GM18861 (cell line): Measurements from ENCODE around the gene MON1A.
"Not testable (repeated sequence)": the region's sequence is repeated elsewhere in the genome, so short reads cannot be mapped to it uniquely, and the experiment has no call there.

ENCODE experiments used
- ATAC-seq: cut with Tn5 transposase; IDR thresholded peaks from one replicate; pipeline ENCODE4 v1.9.1; 2021; ENCODE audit not compliant: unreplicated experiment

Gene MON1A

DNA sequence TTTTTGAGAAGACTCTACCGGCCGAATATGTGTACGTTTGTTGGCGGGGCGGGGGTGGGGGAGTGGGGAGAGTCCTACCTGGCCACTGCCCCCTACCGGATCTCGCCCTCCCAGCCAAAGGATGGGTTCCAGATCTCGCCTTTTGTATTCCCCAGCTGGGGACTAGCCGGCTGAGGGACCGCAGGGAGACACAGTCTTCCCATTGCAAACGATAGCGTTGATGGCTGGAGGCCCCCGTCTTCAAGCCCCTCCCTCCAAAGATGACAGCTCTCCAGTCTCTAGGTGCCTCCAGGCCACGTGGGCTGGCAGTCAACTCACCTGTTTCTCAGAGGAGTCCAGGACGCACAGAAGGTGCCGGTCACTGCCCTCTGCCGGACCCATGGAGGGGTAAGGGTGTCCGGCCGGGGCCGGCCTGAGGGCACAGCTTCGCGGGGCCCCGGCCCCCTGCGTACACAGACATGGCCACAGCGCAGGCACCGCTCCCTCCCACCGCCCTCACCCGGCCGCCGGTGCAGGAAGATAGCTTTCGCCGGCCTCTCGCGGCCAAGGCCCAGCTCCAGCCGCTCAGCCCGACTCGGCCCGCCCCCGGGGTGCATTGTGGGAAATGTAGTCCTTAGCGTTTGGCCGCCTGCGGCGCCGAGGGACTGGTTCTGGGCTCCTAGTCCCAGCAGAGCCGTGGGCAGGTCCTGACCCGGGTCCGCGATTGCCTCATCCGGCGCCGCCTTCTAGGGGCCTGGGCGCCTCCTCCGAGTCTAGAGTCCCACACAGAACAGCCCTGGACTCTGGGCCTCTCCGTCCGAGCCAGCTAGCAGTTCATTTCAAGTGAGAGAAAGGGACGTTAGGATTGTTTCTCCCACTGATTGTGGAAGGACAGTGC lies at the start of gene MON1A:
Gene MON1A, minus strand, starts transcription at position 521 of the 877 bp plus-strand sequence. CDS start 16,465 bp downstream, outside the sequence.
- peak; percentile 93 for ATAC-seq

- no peak for ATAC-seq
These were observed 47.3 kb upstream of the MON1A start for GRCh38 chr3:49976942-49977341.

- no peak for ATAC-seq
These were observed 43.0 kb upstream of the MON1A start for GRCh38 chr3:49972656-49973055.

- ATAC-seq, result no peak
These were observed 38.7 kb upstream of the MON1A start for GRCh38 chr3:49968346-49968745.

GRCh38 chr3:49967291-49967690 lies 37.7 kb upstream of the MON1A start:
- no peak for ATAC-seq

- no peak for ATAC-seq
These were observed 36.8 kb upstream of the MON1A start for GRCh38 chr3:49966233-49966942.

- ATAC-seq, result no peak
These were observed 26.0 kb upstream of the MON1A start for GRCh38 chr3:49955636-49956035.

GRCh38 chr3:49952924-49953323 lies 23.3 kb upstream of the MON1A start:
- ATAC-seq, result no peak

DNA sequence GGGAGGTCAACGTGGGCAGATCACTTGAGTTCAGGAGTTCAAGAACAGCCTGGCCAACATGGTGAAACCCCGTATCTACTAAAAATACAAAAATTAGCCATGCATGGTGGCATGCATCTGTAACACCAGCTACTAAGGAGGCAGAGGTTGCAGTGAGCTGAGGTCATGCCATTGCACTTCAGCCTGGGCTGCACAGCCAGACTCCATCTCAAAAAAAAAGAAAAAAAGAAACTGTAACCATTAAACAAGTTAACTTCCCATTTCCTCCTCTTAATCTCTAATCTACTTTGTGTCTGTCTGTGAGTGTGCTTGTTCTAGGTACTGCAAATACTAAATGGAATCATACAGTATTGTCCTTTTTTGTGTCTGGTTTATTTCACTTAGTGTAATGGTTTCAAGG lies 13.0 kb upstream of the MON1A start:
- no peak for ATAC-seq

GRCh38 chr3:49940667-49941249 lies 11.1 kb upstream of the MON1A start:
- peak; percentile 3 for ATAC-seq

GRCh38 chr3:49939858-49940666 lies 10.5 kb upstream of the MON1A start, which contains the start of gene RBM6:
TSS of gene RBM6 (plus strand) at chr3:49940150. CDS start at chr3:49962642, 22,492 bp downstream.
- ATAC-seq, result peak; percentile 87

DNA sequence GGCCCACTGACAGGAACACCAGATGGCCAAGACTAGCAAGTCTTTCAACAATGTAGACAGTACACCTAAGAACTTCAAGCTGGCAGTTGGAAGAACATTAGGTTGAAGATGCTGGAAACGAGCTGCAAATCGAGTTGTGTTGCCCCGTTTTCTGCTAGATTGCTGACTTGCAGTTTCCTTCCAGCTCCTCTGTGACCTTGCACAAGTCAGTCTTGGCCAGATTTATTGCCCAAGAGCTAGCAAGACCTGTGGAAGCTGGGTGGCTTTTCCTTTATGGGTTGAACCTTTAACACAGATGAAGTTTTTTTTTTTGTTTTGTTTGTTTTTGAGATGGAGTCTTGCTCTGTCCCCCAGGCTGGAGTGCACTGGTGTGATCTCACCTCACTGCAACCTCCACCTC lies 7.5 kb upstream of the MON1A start:
- ATAC-seq, result no peak

- not testable (repeated sequence) for ATAC-seq
These were observed 2.7 kb upstream of the MON1A start for GRCh38 chr3:49932281-49932680.

DNA sequence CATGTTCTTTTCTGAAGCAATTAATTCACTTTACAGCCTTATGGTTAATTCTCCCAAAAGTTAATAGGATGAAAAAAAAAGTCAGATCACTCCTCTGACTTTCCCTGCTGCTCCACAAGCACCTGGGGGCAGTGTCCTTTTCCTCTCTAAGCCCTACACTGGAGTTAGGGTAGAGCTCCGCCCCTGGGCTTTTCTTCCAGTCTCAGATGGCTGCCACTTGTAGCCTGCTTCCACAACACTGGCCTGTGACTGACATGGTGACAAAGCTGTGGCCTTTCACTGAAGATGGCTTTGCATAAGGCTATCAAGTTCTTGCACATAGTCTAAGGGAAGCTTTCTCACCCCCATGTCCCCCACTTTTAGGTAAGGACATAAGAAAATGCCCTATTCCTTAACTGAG lies 1.3 kb upstream of the MON1A start:
- no peak for ATAC-seq

DNA sequence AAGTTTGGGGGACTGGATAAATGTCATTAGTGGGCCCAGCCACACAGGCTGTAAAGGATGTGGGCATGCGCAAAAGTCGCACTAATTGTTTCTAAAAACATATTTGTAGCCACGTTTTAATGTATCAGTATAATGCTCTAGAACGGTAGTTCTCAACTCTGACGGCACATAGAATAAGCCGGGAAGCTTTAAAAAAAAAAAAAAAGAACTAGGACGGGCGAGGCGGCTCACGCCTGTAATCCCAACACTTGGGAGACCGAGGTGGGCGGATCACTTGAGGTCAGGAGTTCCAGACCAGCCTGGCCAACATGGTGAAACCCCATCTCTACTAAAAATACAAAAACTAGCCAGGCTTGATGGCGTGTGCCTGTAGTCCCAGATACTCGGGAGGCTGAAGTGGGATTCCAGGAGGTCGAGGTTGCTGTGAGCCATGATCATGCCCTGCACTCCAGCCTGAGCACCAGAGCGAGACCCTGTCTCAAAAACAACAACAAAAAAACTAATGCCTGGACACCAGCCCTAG lies 618 bp upstream of the MON1A start:
- no peak for ATAC-seq

- no peak for ATAC-seq
These were observed 1.1 kb downstream of the MON1A start for GRCh38 chr3:49928481-49929017.

- ATAC-seq, result no peak
These were observed 1.8 kb downstream of the MON1A start for GRCh38 chr3:49927798-49928197.

- ATAC-seq, result no peak
These were observed 3.4 kb downstream of the MON1A start for GRCh38 chr3:49926117-49926728.

- no peak for ATAC-seq
These were observed 4.1 kb downstream of the MON1A start for GRCh38 chr3:49925485-49925884.

GRCh38 chr3:49924683-49925082 lies 4.9 kb downstream of the MON1A start:
- ATAC-seq, result no peak
